Thoracic aorta endothelial cell (primary cell): Measurements from ENCODE around the gene VPS18. TPM values are rescaled to one million over a fixed set of nuclear protein-coding genes. Genes with fewer than 3 reads are reported as not detected.

Source experiments
- small RNA-seq: library from RNA; depleted of rRNA; stranded (forward); fragments of <200 nt; gene quantifications from one replicate; pipeline ENCODE3, GENCODE V24; 2012
- total RNA-seq: library from RNA; depleted of rRNA; stranded (reverse); fragments of >200 nt; gene quantifications from 2 replicates; pipeline ENCODE4 v1.2.3, GENCODE V29; 2012

VPS18 gene
- 38.8 and 42.5 TPM in 2 replicates for total RNA-seq

GRCh38 chr15:40893733-40894680 is at the start of gene VPS18:
TSS of gene VPS18 (plus strand) at chr15:40894450. CDS start at chr15:40894769, 319 bp downstream.

GRCh38 chr15:40873694-40874561 is 20.3 kb upstream of the VPS18 start, which contains the start of gene RHOV:
TSS of gene RHOV (minus strand) at chr15:40874234. CDS start at chr15:40874139, 95 bp downstream.

GRCh38 chr15:40928821-40929659 is 34.8 kb downstream of the VPS18 start, which contains the start of gene DLL4:
TSS of gene DLL4 (plus strand) at chr15:40929340. CDS start at chr15:40929669, 329 bp downstream.

GRCh38 chr15:40952901-40953712 is 58.9 kb downstream of the VPS18 start, which contains the start of gene CHAC1:
TSS of gene CHAC1 (plus strand) at chr15:40953471. CDS start at chr15:40953584, 113 bp downstream.

Small RNA genes lying within 50 kb of the gene (small RNA-seq; reads per million reads assigned to genes)
- gene AC025166.1 (not detected), gene ISCA1P4 (not detected)

Other genes with a start within 250 kb of the VPS18 start
- 10.2 and 12.1 TPM in 2 replicates for gene RAD51, start 199.3 kb upstream of the VPS18 start, total RNA-seq
- 28.3 and 32.8 TPM in 2 replicates for gene RMDN3, start 139.2 kb upstream of the VPS18 start, total RNA-seq
- 4.5 and 7.4 TPM in 2 replicates for gene GCHFR, start 130.4 kb upstream of the VPS18 start, total RNA-seq
- gene C15orf62, start 124.5 kb upstream of the VPS18 start, total RNA-seq: 0.40 and 1.0 TPM in 2 replicates
- 18.5 and 27.3 TPM in 2 replicates for gene ZFYVE19, start 87.4 kb upstream of the VPS18 start, total RNA-seq
- 21.8 and 35.0 TPM in 2 replicates for gene DNAJC17, start 87.0 kb upstream of the VPS18 start, total RNA-seq
- gene PPP1R14D, start 65.7 kb upstream of the VPS18 start, total RNA-seq: not detected in 2 replicates
- gene SPINT1, start 50.4 kb upstream of the VPS18 start, total RNA-seq: 0.93 and 1.4 TPM in 2 replicates
- not detected in 2 replicates for gene RHOV, start 20.2 kb upstream of the VPS18 start, total RNA-seq
- gene DLL4, start 34.9 kb downstream of the VPS18 start, total RNA-seq: 33.8 and 72.7 TPM in 2 replicates
- 3.7 and 5.1 TPM in 2 replicates for gene CHAC1, start 59.0 kb downstream of the VPS18 start, total RNA-seq
- 31.9 and 32.8 TPM in 2 replicates for gene INO80, start 221.8 kb downstream of the VPS18 start, total RNA-seq